ENCODE measurements around the gene FBXL13. TPM values are rescaled to one million over a fixed set of nuclear protein-coding genes. Genes with fewer than 3 reads are reported as not detected.

The FBXL13 gene
- polyA plus RNA-seq (2011; rRNA removed): 0.79 and 0.95 TPM in 2 replicates
- polyA minus RNA-seq (2011; rRNA and poly(A)+ RNA removed): 1.1 and 1.6 TPM in 2 replicates

DNA sequence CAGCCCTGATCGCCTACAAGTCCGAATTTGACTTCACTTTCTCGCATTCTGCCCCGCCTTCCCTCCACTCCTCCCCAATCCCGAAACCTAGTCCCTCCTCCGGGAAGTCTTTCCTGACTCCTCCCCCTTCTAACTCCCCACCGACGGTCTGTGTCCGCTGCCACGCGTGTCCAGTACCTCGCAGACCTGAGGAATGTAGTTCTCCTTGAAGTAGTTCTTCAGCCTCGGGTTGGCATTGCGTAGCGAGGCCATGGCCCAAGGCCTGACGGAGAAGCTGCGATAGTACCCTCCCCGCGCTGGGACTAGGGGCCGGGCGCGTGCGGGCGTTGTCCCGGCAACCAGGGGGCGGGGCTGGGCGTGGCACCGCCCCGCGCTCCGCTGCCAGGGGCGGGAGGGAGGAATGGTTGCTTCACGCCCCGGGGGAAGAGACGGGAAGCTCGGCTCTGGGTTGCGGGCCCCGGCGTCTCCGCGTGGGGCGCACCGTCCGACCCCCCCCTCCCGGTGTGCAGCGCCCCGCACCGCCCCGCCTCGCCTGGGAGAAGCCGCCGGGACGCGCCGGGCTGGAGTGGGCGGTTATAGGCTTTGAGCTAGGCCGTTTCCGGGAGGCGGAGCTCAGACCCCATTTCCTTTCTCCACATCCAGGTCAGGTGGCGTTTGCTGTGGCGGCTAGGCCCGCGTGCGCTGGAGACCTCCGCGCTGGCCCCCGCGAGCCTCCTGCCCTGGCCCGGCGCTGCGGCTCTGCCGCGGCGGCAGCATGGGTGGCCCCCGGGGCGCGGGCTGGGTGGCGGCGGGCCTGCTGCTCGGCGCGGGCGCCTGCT, at the start of gene FBXL13, which contains the start of gene ARMC10:
FBXL13 (minus strand) TSS at position 278 of the 818 bp plus-strand sequence.
ARMC10 (plus strand) TSS at position 622 of the 818 bp plus-strand sequence; CDS start at position 755, 133 bp downstream.
- DNase-seq (ENCODE audit: low read depth, low spot score): peak; percentile 72
- peak within 1 kb of the TSS; percentile 93 for H3K4me3 ChIP-seq (ENCODE audit: low read depth, low read length)
- no peaks in the 10 kb centered on the region for H3K27me3 ChIP-seq (ENCODE audit: control insufficient read depth, insufficient read depth, low read length)
- POLR2A ChIA-PET: interaction anchor here (0.9 to 2.2 kb wide), 7 partner anchors 10 to 182 kb away, joined by 3 to 11 read pairs (median 3); partner anchors contain the start of genes LRRC17 and NAPEPLD
- no peaks in the 10 kb centered on the region; the same call in 1 of the 2 replicates for H3K9me3 ChIP-seq (ENCODE audit: control insufficient read depth, insufficient read depth, low read length)
- CTCF ChIA-PET: interaction anchor here (0.6 to 6.2 kb wide), 9 partner anchors 9 to 316 kb away, joined by 3 to 59 read pairs (median 4); no protein-coding TSS in a partner anchor
- H3K27ac ChIP-seq (ENCODE audit: low read depth, low read length): peak within 1 kb of the TSS; percentile 57
- TF ChIP-seq, protein P1, sequence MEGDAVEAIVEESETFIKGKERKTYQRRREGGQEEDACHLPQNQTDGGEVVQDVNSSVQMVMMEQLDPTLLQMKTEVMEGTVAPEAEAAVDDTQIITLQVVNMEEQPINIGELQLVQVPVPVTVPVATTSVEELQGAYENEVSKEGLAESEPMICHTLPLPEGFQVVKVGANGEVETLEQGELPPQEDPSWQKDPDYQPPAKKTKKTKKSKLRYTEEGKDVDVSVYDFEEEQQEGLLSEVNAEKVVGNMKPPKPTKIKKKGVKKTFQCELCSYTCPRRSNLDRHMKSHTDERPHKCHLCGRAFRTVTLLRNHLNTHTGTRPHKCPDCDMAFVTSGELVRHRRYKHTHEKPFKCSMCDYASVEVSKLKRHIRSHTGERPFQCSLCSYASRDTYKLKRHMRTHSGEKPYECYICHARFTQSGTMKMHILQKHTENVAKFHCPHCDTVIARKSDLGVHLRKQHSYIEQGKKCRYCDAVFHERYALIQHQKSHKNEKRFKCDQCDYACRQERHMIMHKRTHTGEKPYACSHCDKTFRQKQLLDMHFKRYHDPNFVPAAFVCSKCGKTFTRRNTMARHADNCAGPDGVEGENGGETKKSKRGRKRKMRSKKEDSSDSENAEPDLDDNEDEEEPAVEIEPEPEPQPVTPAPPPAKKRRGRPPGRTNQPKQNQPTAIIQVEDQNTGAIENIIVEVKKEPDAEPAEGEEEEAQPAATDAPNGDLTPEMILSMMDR (IDR thresholded peaks at IDR 0.05; ENCODE audit: low read depth, low read length): peak; percentile 25; the same call in 1 of the 2 replicates

DNA sequence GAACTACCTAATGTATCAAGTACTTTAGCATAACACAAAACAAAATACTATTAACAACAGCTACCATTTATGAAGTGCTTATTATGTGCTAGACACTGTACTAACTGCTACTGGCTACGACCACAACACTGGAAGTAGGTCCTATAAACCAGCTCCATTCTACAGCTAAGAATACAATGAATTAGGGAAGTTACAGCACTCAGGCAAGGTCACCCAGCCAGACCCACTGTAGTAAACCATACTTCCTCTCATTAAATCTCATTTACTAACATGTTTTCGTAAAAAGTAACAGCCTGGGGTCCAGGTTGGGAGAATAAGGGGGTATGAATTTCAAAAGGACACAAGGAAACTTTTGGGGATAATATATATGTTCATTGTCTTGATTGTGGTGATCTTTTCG, 48.9 kb upstream of the FBXL13 start:
- TF ChIP-seq, protein P1 (IDR thresholded peaks at IDR 0.05; ENCODE audit: low read depth, low read length): no peak
- Histone ChIP-seq H3K4me3 (ENCODE audit: low read depth, low read length) (no peak overlapping the region), H3K27me3 (ENCODE audit: control insufficient read depth, insufficient read depth, low read length) (no peaks in the 10 kb centered on the region), H3K27ac (ENCODE audit: low read depth, low read length) (no peak overlapping the region), H3K9me3 (ENCODE audit: control insufficient read depth, insufficient read depth, low read length) (no peaks in the 10 kb centered on the region)
- DNase-seq (ENCODE audit: low read depth, low spot score): no peak
- POLR2A ChIA-PET: interaction anchor here (0.6 kb wide), 1 partner anchor 260 kb away, joined by 3 read pairs; no protein-coding TSS in a partner anchor
- CTCF ChIA-PET: no interaction called here

DNA sequence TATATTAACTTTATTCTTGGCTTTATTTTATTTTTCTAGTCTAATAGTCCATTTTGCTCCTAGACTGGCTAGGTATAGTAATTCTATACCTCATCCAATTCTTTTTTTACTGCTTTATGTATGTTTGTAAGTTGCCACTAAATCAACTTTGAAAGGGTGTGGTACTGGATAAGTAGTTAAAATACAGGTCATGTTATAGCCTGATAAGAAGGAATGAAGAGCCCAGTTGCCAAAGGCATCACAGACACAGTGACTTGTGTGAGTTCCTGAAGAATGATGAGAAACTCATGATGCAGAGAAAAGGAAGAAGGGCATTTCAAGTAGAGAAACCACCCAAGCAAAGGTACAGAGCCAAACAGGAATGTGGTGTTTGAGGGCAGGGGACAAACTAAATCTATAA, 47.0 kb upstream of the FBXL13 start:
- CTCF ChIA-PET: no interaction called here
- TF ChIP-seq, protein P1 (IDR thresholded peaks at IDR 0.05; ENCODE audit: low read depth, low read length): no peak
- no peaks in the 10 kb centered on the region for H3K27me3 ChIP-seq (ENCODE audit: control insufficient read depth, insufficient read depth, low read length)
- H3K9me3 ChIP-seq (ENCODE audit: control insufficient read depth, insufficient read depth, low read length): no peaks in the 10 kb centered on the region
- no peak overlapping the region for H3K27ac ChIP-seq (ENCODE audit: low read depth, low read length)
- POLR2A ChIA-PET: no interaction called here
- DNase-seq (ENCODE audit: low read depth, low spot score): no peak
- H3K4me3 ChIP-seq (ENCODE audit: low read depth, low read length): no peak overlapping the region

DNA sequence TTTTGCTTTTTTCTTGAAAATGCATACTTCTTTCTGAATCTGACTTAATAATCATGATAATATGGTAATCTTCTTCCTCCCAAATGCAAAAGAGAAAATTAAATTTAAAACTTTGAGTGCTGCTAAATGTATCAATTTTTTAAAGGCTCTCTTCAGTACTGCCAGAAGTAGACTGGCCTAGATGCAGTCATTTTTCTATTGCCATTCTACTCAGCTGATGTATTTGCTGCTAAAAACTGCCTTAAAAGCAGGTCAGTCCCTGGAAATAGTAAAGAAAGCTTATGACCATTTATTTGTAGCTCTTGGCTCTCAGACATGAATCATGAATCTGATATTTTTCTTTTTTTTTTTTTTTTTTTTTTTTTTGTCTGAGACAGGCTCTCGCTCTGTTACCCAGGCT, 45.8 kb upstream of the FBXL13 start:
- Histone ChIP-seq H3K27me3 (ENCODE audit: control insufficient read depth, insufficient read depth, low read length) (no peaks in the 10 kb centered on the region), H3K9me3 (ENCODE audit: control insufficient read depth, insufficient read depth, low read length) (no peaks in the 10 kb centered on the region), H3K4me3 (ENCODE audit: low read depth, low read length) (no peak overlapping the region), H3K27ac (ENCODE audit: low read depth, low read length) (no peak overlapping the region)
- ChIA-PET POLR2A (no interaction called here), CTCF (interaction anchor here (0.9 to 1.0 kb wide), 2 partner anchors 9 to 59 kb away, joined by 3 to 5 read pairs; no protein-coding TSS in a partner anchor)
- TF ChIP-seq, protein P1 (IDR thresholded peaks at IDR 0.05; ENCODE audit: low read depth, low read length): no peak
- no peak for DNase-seq (ENCODE audit: low read depth, low spot score)

All from AG04450 (cell line).